ENCODE measurements around the gene WDR91.
"Not testable (repeated sequence)": the region's sequence is repeated elsewhere in the genome, so short reads cannot be mapped to it uniquely, and the experiment has no call there.

The WDR91 gene

GRCh38 chr7:135211179-135211945, at the start of gene WDR91:
Gene WDR91 (minus strand): TSS chr7:135211526. CDS start chr7:135211502, 24 bp downstream.
- DNase-seq = peak; percentile 58

- DNase-seq = no peak
These were observed 49.1 kb upstream of the WDR91 start for GRCh38 chr7:135260470-135260869.

GRCh38 chr7:135259702-135260101, 48.4 kb upstream of the WDR91 start:
- DNase-seq = no peak

- DNase-seq = no peak
These were observed 47.3 kb upstream of the WDR91 start for GRCh38 chr7:135258585-135258984.

GRCh38 chr7:135257790-135258189, 46.5 kb upstream of the WDR91 start:
- DNase-seq = no peak

- no peak for DNase-seq
These were observed 42.8 kb upstream of the WDR91 start for GRCh38 chr7:135253851-135254771.

- no peak for DNase-seq
These were observed 40.4 kb upstream of the WDR91 start for GRCh38 chr7:135251496-135252391.

- no peak for DNase-seq
These were observed 37.2 kb upstream of the WDR91 start for GRCh38 chr7:135248546-135248945.

- DNase-seq = no peak
These were observed 36.6 kb upstream of the WDR91 start for GRCh38 chr7:135247746-135248471.

GRCh38 chr7:135246191-135246825, 35.0 kb upstream of the WDR91 start:
- DNase-seq = no peak

GRCh38 chr7:135245226-135246190, 34.2 kb upstream of the WDR91 start:
- no peak for DNase-seq

- no peak for DNase-seq
These were observed 30.9 kb upstream of the WDR91 start for GRCh38 chr7:135242096-135242684.

GRCh38 chr7:135240441-135240840, 29.1 kb upstream of the WDR91 start:
- DNase-seq = no peak

GRCh38 chr7:135239263-135239662, 27.9 kb upstream of the WDR91 start:
- no peak for DNase-seq

- no peak for DNase-seq
These were observed 26.9 kb upstream of the WDR91 start for GRCh38 chr7:135238112-135238744.

GRCh38 chr7:135236727-135237126, 25.4 kb upstream of the WDR91 start:
- no peak for DNase-seq

GRCh38 chr7:135235841-135236240, 24.5 kb upstream of the WDR91 start:
- DNase-seq = no peak

- DNase-seq = no peak
These were observed 23.4 kb upstream of the WDR91 start for GRCh38 chr7:135234727-135235126.

GRCh38 chr7:135234095-135234494, 22.8 kb upstream of the WDR91 start:
- not testable (repeated sequence) for DNase-seq

Measured in NCI-H510A (cell line).